SK-N-SH (cell line): Measurements from ENCODE around the gene CSNK2A2.

Experiments
- POLR2AphosphoS5 ChIP-seq: IDR thresholded peaks from 2 replicates; pipeline ENCODE4 v1.6.1; 2012; ENCODE audit warnings: low read depth, low read length
- RCOR1 ChIP-seq: fragments of 150-350 bp; IDR thresholded peaks from 2 replicates; pipeline ENCODE4 v1.6.1; 2017; ENCODE audit warnings: antibody characterized with exemption, low read length
- YY1 ChIP-seq: IDR thresholded peaks from 2 replicates; pipeline ENCODE4 v1.4.0; 2012; ENCODE audit warnings: low read depth, mild to moderate bottlenecking

GRCh38 chr16:58118801-58119508 is 79.0 kb downstream of the CSNK2A2 start:
- TF ChIP-seq RCOR1 (no peak), POLR2AphosphoS5 (no peak), YY1 (no peak)
